ENCODE results near the gene PIH1D1.

- TF ChIP-seq, protein P1, sequence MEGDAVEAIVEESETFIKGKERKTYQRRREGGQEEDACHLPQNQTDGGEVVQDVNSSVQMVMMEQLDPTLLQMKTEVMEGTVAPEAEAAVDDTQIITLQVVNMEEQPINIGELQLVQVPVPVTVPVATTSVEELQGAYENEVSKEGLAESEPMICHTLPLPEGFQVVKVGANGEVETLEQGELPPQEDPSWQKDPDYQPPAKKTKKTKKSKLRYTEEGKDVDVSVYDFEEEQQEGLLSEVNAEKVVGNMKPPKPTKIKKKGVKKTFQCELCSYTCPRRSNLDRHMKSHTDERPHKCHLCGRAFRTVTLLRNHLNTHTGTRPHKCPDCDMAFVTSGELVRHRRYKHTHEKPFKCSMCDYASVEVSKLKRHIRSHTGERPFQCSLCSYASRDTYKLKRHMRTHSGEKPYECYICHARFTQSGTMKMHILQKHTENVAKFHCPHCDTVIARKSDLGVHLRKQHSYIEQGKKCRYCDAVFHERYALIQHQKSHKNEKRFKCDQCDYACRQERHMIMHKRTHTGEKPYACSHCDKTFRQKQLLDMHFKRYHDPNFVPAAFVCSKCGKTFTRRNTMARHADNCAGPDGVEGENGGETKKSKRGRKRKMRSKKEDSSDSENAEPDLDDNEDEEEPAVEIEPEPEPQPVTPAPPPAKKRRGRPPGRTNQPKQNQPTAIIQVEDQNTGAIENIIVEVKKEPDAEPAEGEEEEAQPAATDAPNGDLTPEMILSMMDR (conservative IDR thresholded peaks at IDR 0.05 in 1 of 2, IDR thresholded peaks at IDR 0.05 in 1 of 2; ENCODE audit: extremely low read depth in 1 of 2, insufficient read depth in 1 of 2, low read depth in 1 of 2, low read length in 2 of 2) = no peak
- TF ChIP-seq EZH2 (IDR thresholded peaks at IDR 0.05; ENCODE audit: borderline replicate concordance, low read length) = no peak
Measured at GRCh38 chr19:49408816-49409440, 42.7 kb downstream of the PIH1D1 start.

Measured in mammary epithelial cell (primary cell).